Stomach (tissue), 9 donors: ENCODE data around the gene VDAC1. TPM values are rescaled to one million over a fixed set of nuclear protein-coding genes. Genes with fewer than 3 reads are reported as not detected.
"Not testable (repeated sequence)": the region's sequence is repeated elsewhere in the genome, so short reads cannot be mapped to it uniquely, and the experiment has no call there.

ENCODE experiments used
- DNase-seq, 2 donors: peaks; one replicate each; pipeline versions ENCODE4 v3.0.0 to v3.0.0-alpha.2; 2013 to 2019
- H3K27ac ChIP-seq, 5 donors: fragments of 200-600 bp in 4 of 5; sonication (generic) in 4 of 5; one replicate each; pipeline ENCODE4 v1.5.1; 2013 to 2019; ENCODE audit warnings: mild to moderate bottlenecking in 1 of 5, moderate library complexity in 1 of 5
- H3K27me3 ChIP-seq, 3 donors: fragments of 200-600 bp; sonication (generic); one replicate each; pipeline ENCODE4 v1.5.1; 2017 to 2019; ENCODE audit warnings: mixed run types in 1 of 3
- H3K36me3 ChIP-seq, 4 donors: fragments of 200-600 bp; sonication (generic); 1 replicate in 3 of 4; 2 replicates in 1 of 4; pipeline ENCODE4 v1.5.1; 2016 to 2019
- H3K4me1 ChIP-seq, 4 donors: fragments of 200-600 bp; sonication (generic); one replicate each; pipeline ENCODE4 v1.5.1; 2016 to 2019
- H3K4me3 ChIP-seq, 4 donors: fragments of 200-600 bp; sonication (generic) in 3 of 4; one replicate each; pipeline ENCODE4 v1.5.1; 2016 to 2019; ENCODE audit warnings: mild to moderate bottlenecking in 1 of 4
- H3K9me3 ChIP-seq, 4 donors: fragments of 200-600 bp; sonication (generic); one replicate each; pipeline ENCODE4 v1.5.1; 2016 to 2019
- EP300 ChIP-seq: sonication (generic); formaldehyde crosslinking; IDR thresholded peaks from one replicate; pipeline ENCODE4 v1.6.1; 2017; ENCODE audit warnings: antibody characterized with exemption
- POLR2A ChIP-seq, 4 donors: fragments of 450-650 bp; IDR thresholded peaks; one replicate each; pipeline ENCODE4 v1.6.1; 2016; ENCODE audit warnings: antibody characterized with exemption in 4 of 4, control low read depth in 2 of 4, mild to moderate bottlenecking in 1 of 4, moderate library complexity in 1 of 4
- POLR2AphosphoS5 ChIP-seq, 3 donors: sonication (generic); formaldehyde crosslinking; IDR thresholded peaks; one replicate each; pipeline ENCODE4 v1.6.1; 2016; ENCODE audit warnings: antibody characterized with exemption in 3 of 3
- WGBS, 5 donors: extraction: QIAGEN DNeasy Blood & Tissue Kit in 3 of 5; methylation state at CpG; one replicate each; pipeline versions ENCODE4 v1.1.5 to v1.1.7; 2013 to 2018; 5-methylcytosine and 5-hydroxymethylcytosine counted together
- intact Hi-C: fragments of 100-400 bp; cut with DNase I; formaldehyde crosslinking; loops from one replicate; pipeline ENCODE4 v1.15.1; 2023; ENCODE audit warnings: low total_unique reads
- polyA plus RNA-seq, 3 donors: library from polyadenylated mRNA; stranded (reverse); fragments of 200-250 nt; gene quantifications; one replicate each; pipeline ENCODE4 v1.2.3, GENCODE V29; 2013
- total RNA-seq, 5 donors: library from RNA; depleted of rRNA; stranded (reverse); fragments of >200 nt; gene quantifications; one replicate each; pipeline versions ENCODE4 v1.1.0 to v1.2.3, GENCODE V29; 2014 to 2016
- TF ChIP-seq, protein P1 (sequence below), 7 experiments: fragments of 450-650 bp in 4 of 7; fragments of 200-600 bp in 3 of 7; sonication (generic) in 3 of 7; IDR thresholded peaks; one replicate each; pipeline ENCODE4 v1.5.1; 2016 to 2019; ENCODE audit warnings: antibody characterized with exemption in 7 of 7, control low read depth in 2 of 7, mild to moderate bottlenecking in 1 of 7
- donor health status: healthy with polysubstance abuse.
- donor health status: Bipolar disorder and iron deficiency.
- donor health status: healthy.

The VDAC1 gene
- total and polyA plus RNA-seq, 8 donors, result 55.8 to 307 (median 147) TPM

DNA sequence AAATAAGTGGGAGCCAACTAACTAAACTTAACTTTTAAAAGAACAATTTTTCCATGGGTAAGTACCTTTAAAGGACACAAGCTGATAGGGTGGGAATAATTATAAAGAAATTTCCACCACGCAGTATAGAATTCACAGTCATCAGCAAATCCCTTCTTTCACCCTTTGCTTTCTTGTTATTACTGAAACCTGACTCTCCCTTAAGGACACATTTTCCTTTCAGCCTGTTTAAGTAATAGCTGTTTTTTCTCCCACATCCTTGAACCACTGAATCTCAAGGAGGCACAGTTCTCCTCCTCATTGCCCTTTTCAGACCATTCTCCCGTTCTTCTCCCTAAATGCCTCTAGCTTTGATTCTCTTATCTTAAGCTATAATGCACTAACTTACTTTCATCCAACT is 42.6 kb downstream of the VDAC1 start:
- intact Hi-C loops, result no loop called here
- Histone ChIP-seq H3K36me3 (peaks cover 14 to 36% (median 29%) of the 10 kb centered on the region in 4 donors), H3K4me3 (no peak overlapping the region), H3K27me3 (no peaks in the 10 kb centered on the region), H3K4me1 (peaks cover 7 to 54% (median 15%) of the 10 kb centered on the region in 4 donors), H3K27ac (no peak overlapping the region), H3K9me3 (no peaks in the 10 kb centered on the region)
- no peak for TF ChIP-seq EP300
- TF ChIP-seq POLR2AphosphoS5 (IDR thresholded peaks at IDR 0.05), result no peak
- no peak for TF ChIP-seq POLR2A (IDR thresholded peaks at IDR 0.05)
- TF ChIP-seq, protein P1, sequence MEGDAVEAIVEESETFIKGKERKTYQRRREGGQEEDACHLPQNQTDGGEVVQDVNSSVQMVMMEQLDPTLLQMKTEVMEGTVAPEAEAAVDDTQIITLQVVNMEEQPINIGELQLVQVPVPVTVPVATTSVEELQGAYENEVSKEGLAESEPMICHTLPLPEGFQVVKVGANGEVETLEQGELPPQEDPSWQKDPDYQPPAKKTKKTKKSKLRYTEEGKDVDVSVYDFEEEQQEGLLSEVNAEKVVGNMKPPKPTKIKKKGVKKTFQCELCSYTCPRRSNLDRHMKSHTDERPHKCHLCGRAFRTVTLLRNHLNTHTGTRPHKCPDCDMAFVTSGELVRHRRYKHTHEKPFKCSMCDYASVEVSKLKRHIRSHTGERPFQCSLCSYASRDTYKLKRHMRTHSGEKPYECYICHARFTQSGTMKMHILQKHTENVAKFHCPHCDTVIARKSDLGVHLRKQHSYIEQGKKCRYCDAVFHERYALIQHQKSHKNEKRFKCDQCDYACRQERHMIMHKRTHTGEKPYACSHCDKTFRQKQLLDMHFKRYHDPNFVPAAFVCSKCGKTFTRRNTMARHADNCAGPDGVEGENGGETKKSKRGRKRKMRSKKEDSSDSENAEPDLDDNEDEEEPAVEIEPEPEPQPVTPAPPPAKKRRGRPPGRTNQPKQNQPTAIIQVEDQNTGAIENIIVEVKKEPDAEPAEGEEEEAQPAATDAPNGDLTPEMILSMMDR (IDR thresholded peaks at IDR 0.05), result no peak
- no peak for DNase-seq
- WGBS, 5 donors, result 73 to 89% (median 78%) methylated on average over 2 of the region's 2 CpGs

DNA sequence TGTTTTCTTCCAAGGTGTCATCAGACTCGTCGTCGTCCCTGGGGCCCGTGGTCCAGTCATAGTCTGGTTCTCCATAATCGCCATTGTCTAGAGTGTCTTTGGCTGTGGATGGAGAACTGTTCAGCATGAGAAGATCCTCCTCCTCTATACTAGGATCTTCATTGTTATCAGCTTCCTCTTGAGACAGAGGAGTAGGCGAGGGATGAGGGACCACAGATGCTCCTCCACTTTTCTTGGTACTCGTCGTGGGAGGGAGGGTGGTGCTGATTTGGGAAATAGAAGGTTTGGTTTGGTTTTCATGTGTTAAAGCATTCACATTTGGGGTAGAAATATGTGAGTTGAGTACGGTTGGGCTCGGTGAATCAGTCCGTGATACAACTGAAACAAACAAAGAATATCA is 45.1 kb downstream of the VDAC1 start:
- TF ChIP-seq POLR2A (IDR thresholded peaks at IDR 0.05) (no peak), EP300 (no peak), POLR2AphosphoS5 (IDR thresholded peaks at IDR 0.05) (no peak)
- TF ChIP-seq, protein P1 (IDR thresholded peaks at IDR 0.05), result no peak
- peaks cover 14 to 60% (median 54%) of the 10 kb centered on the region in 4 donors for H3K36me3 ChIP-seq

DNA sequence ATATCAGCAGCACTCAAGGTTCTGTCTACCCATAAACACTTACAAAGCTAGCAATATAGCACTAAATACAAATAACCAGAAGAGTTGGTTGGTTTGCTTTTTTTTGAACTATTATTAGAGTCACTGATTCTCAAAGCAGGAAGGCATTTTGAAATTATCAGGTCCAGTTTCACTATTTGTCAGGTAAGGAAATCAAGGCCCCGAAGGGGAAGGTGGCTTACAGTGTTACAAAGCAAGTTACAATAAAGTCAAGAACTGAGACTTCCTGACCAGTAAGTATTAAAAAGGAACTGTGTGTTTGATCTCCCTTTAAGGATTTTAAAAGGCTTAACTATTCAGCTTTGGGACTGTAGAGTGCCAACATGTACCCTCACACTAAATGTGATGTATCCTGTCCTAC is 47.2 kb downstream of the VDAC1 start:
- Histone ChIP-seq H3K9me3 (no peaks in the 10 kb centered on the region), H3K36me3 (peaks cover 14 to 62% (median 58%) of the 10 kb centered on the region in 4 donors), H3K27me3 (no peaks in the 10 kb centered on the region), H3K4me3 (no peak overlapping the region), H3K27ac (no peak overlapping the region), H3K4me1 (peaks cover 0 to 25% (median 8%) of the 10 kb centered on the region in 4 donors)
- 63 to 81% (median 76%) methylated on average over 1 of the region's 1 CpG for WGBS, 5 donors
- TF ChIP-seq, protein P1 (IDR thresholded peaks at IDR 0.05), result no peak
- TF ChIP-seq EP300 (no peak), POLR2AphosphoS5 (IDR thresholded peaks at IDR 0.05) (no peak), POLR2A (IDR thresholded peaks at IDR 0.05) (no peak)
- no peak for DNase-seq
- intact Hi-C loops, result no loop called here

More for the DNA sequence above, 45.1 kb downstream of the VDAC1 start:
- no peaks in the 10 kb centered on the region for H3K27me3 ChIP-seq
- intact Hi-C loops, result no loop called here
- no peak overlapping the region for H3K27ac ChIP-seq
- no peak overlapping the region for H3K4me3 ChIP-seq
- 74 to 87% (median 78%) methylated on average over 11 of the region's 11 CpGs for WGBS, 5 donors
- no peaks in the 10 kb centered on the region for H3K9me3 ChIP-seq
- no peak for DNase-seq
- peaks cover 0 to 32% (median 2%) of the 10 kb centered on the region in 4 donors for H3K4me1 ChIP-seq

DNA sequence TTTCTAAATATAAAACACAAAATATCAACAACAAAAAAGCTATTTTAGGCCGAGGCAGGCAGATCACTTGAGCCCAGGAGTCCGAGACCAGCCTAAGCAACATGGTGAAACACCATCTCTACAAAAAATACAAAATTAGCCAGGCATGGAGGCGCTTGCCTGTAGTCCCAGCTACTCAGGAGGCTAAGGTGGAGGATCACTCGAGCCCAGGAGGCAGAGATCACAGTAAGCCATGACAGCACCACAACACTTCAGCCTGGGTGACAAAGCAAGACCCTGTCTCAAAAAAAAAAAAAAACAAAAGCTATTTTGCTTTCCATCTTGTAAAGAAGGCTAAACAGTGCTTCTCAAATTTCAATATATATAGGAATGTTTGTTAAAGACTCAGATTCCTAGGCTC is 47.7 kb downstream of the VDAC1 start:
- 87 to 94% (median 92%) methylated on average over 4 of the region's 4 CpGs for WGBS, 5 donors
- TF ChIP-seq POLR2AphosphoS5 (IDR thresholded peaks at IDR 0.05), result no peak
- TF ChIP-seq, protein P1 (IDR thresholded peaks at IDR 0.05), result no peak
- no peak for TF ChIP-seq POLR2A (IDR thresholded peaks at IDR 0.05)
- TF ChIP-seq EP300, result no peak
- intact Hi-C loops, result no loop called here
- no peaks in the 10 kb centered on the region for H3K9me3 ChIP-seq
- peaks cover 14 to 62% (median 58%) of the 10 kb centered on the region in 4 donors for H3K36me3 ChIP-seq
- no peaks in the 10 kb centered on the region for H3K27me3 ChIP-seq
- H3K4me3 ChIP-seq, result no peak overlapping the region
- peaks cover 0 to 27% (median 11%) of the 10 kb centered on the region in 4 donors for H3K4me1 ChIP-seq
- H3K27ac ChIP-seq, result peak overlapping the region in 1 of 5 donors; percentile 24
- DNase-seq, result no peak

DNA sequence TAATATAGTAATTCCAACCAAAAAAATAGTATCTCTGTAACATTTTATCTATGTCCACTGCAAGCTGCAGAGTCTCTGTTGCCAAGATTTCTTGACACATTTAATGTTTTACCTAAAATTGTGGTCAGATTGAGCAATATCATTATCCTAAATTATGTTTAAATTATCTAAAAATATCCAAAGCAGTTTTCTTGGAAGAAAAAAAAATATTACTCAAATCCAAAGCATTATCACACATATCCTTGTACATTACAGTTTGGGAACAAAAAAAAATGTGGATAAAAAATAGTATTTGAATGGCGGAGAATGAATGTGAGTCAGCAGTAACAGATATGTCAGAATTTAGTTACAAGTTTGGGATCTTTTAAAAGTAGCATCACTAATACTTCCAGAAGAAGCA is 48.6 kb downstream of the VDAC1 start:
- intact Hi-C loops, H3K27ac ChIP-seq, DNase-seq, H3K9me3 ChIP-seq, H3K27me3 ChIP-seq, H3K4me3 ChIP-seq: not testable (repeated sequence)
- Histone ChIP-seq H3K36me3 (peaks cover 14 to 62% (median 58%) of the 10 kb centered on the region in 4 donors), H3K4me1 (peaks cover 0 to 32% (median 13%) of the 10 kb centered on the region in 4 donors)
- 87 to 100% (median 98%) methylated on average over 1 of the region's 1 CpG for WGBS, 5 donors
